Measurements from ENCODE around the gene QPRT.
"Not testable (repeated sequence)": the region's sequence is repeated elsewhere in the genome, so short reads cannot be mapped to it uniquely, and the experiment has no call there.

The QPRT gene

GRCh38 chr16:29726845-29727377 is 47.9 kb downstream of the QPRT start:
- TF ChIP-seq CTCF (IDR thresholded peaks at IDR 0.05; ENCODE audit: low read depth, low read length): no peak
- H3K4me3 ChIP-seq (replicated peaks in 1 of 2; ENCODE audit: low read depth in 2 of 2, low read length in 2 of 2): no peak overlapping the region
- DNase-seq (ENCODE audit: low read depth in 2 of 2): no peak

DNA sequence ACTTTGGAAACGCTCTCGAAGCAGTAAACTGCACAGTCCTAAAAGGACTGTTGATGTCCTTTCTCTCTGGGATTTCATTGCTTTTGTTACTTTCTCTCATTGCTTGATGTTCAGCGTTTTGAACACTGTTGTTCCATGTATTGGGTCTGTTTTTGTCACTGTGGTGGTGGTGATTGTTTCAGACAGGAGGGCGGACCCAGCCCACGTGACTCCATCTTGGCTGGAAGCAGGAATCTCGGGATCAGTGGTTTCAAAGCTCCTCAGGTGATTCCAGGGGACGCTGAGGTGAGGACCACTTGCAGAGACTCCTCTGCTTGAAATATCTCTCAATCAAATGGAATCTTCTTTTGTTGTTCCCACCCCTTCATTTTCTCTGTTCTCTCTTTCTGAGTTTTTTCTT is 48.5 kb downstream of the QPRT start:
- TF ChIP-seq CTCF (IDR thresholded peaks at IDR 0.05; ENCODE audit: low read depth, low read length): no peak
- H3K4me3 ChIP-seq (replicated peaks in 1 of 2; ENCODE audit: low read depth in 2 of 2, low read length in 2 of 2): no peak overlapping the region

GRCh38 chr16:29729116-29729521 is 50.1 kb downstream of the QPRT start:
- DNase-seq (ENCODE audit: low read depth in 2 of 2): peak; percentile 59 to 72
- peak; percentile 79 for TF ChIP-seq CTCF (IDR thresholded peaks at IDR 0.05; ENCODE audit: low read depth, low read length)
- H3K4me3 ChIP-seq (replicated peaks in 1 of 2; ENCODE audit: low read depth in 2 of 2, low read length in 2 of 2): no peak overlapping the region

More for the DNA sequence above, 48.5 kb downstream of the QPRT start:
- no peak for DNase-seq (ENCODE audit: low read depth in 2 of 2)

- DNase-seq (ENCODE audit: low read depth in 2 of 2): no peak
- H3K4me3 ChIP-seq (replicated peaks in 1 of 2; ENCODE audit: low read depth in 2 of 2, low read length in 2 of 2): no peak overlapping the region
- no peak for TF ChIP-seq CTCF (IDR thresholded peaks at IDR 0.05; ENCODE audit: low read depth, low read length)
These were observed 51.7 kb downstream of the QPRT start for GRCh38 chr16:29730649-29731048.

DNA sequence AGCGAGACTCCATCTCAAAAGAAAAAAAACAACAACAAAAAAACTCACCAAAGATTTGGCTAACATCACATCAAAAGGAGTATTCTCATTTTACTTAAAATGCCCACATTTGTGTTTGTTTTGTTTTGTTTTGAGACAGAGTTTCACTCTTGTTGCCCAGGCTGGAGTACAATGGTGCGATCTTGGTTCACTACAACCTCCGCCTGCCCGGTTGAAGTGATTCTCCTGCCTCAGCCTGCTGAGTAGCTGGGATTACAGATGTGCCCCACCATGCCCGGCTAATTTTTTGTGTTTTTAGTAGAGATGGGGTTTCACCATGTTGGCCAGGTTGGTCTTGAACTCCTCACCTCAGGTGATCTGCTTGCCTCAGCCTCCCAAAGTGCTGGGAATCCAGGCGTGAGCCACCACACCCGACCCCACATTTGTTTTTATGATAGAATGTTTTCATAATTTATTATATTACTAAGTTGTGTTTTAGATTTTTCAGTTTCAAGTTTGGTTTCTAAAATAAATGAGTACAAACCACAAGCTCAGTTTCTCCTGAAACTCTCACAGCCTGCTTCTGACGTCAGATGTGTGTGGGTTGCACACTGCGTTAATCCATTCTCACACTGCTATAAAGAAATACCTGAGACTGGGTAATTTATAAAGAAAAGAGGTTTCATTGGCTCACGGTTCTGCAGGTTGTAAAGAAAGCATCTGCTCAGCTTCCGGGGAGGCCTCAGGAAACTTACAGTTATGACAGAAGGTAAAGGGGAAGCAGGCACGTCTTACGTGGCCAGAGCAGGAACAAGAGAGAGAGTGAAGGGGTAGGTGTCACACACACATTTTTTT is 53.0 kb downstream of the QPRT start:
- DNase-seq (ENCODE audit: low read depth in 2 of 2); H3K4me3 ChIP-seq (replicated peaks in 1 of 2; ENCODE audit: low read depth in 2 of 2, low read length in 2 of 2): not testable (repeated sequence)

DNA sequence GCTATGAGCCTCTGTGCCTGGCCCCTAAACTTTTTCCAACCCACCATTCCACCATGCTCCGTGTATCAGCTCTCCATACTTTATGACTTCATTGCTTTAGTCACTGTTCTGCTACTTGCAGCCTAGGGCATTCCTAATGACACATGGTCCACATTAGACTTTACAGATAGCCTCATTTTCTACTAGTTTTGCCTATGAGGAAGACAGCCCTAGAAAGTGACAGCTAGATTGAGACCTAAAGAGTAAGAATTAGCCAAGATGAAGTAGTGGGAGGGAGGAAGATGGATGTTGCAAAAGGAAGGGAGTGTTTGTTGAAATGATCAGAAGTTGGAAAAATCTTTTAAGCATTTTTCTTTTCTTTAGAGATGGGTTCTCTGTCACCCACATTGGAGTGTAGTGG is 55.8 kb downstream of the QPRT start:
- no peak overlapping the region for H3K4me3 ChIP-seq (replicated peaks in 1 of 2; ENCODE audit: low read depth in 2 of 2, low read length in 2 of 2)
- peak in 1 of 2 donors; percentile 2 for DNase-seq (ENCODE audit: low read depth in 2 of 2)
- no peak for TF ChIP-seq CTCF (IDR thresholded peaks at IDR 0.05; ENCODE audit: low read depth, low read length)

GRCh38 chr16:29736112-29736511 is 57.1 kb downstream of the QPRT start:
- no peak for TF ChIP-seq CTCF (IDR thresholded peaks at IDR 0.05; ENCODE audit: low read depth, low read length)
- DNase-seq (ENCODE audit: low read depth in 2 of 2): no peak
- H3K4me3 ChIP-seq (replicated peaks in 1 of 2; ENCODE audit: low read depth in 2 of 2, low read length in 2 of 2): no peak overlapping the region
